ENCODE results near the gene CUEDC1. TPM values are rescaled to one million over a fixed set of nuclear protein-coding genes. Genes with fewer than 3 reads are reported as not detected.
A peak's percentile ranks its signal among the peaks of the same experiment; 100 is the strongest.

CUEDC1 gene
- total and polyA plus RNA-seq, 2 of the 13 experiments (the other 11 are each of a cell fraction or from before 2014, with no cell fraction given) = 7.4 to 12.9 TPM

- no peak for DNase-seq (ENCODE audit: low spot score)
- ATAC-seq = no peak
- no peaks in the 10 kb centered on the region for H3K36me3 ChIP-seq (replicated peaks in 1 of 2; ENCODE audit: control insufficient read depth in 1 of 2, insufficient read depth in 2 of 2, low read length in 2 of 2)
- no peaks in the 10 kb centered on the region for H3K27me3 ChIP-seq (ENCODE audit: control insufficient read depth in 1 of 2, insufficient read depth in 2 of 2, low read length in 2 of 2)
- FAIRE-seq = no peak
- no peaks in the 10 kb centered on the region for H3K79me2 ChIP-seq (ENCODE audit: insufficient read depth, low read length)
- no peak overlapping the region for H3K9ac ChIP-seq (ENCODE audit: insufficient read depth, low read depth, low read length)
- H3K9me3 ChIP-seq (ENCODE audit: low read length) = no peaks in the 10 kb centered on the region
- H3K27ac ChIP-seq (ENCODE audit: extremely low read length, insufficient read depth, low read length) = no peak overlapping the region
- TF ChIP-seq KLF12 (CRISPR knock-in tag; IDR thresholded peaks at IDR 0.05; ENCODE audit: borderline replicate concordance) = no peak
- TF ChIP-seq ARID2 (CRISPR knock-in tag; IDR thresholded peaks at IDR 0.05; ENCODE audit: borderline replicate concordance) = no peak
- ChIA-PET CTCF (ENCODE audit: low intra/inter-chr PET ratio, low total read pairs) (no interaction called here), POLR2A (interaction anchor here (1.2 to 7.7 kb wide), 5 partner anchors 16 to 205 kb away, joined by 3 to 89 read pairs (median 19); partner anchors contain the start of genes MRPS23 and SRSF1)
- no peak overlapping the region for H3K4me3 ChIP-seq (replicated peaks in 1 of 3; ENCODE audit: insufficient read depth in 1 of 3, low read depth in 2 of 3, low read length in 3 of 3)
- H2AFZ ChIP-seq (ENCODE audit: low read length) = no peak overlapping the region
- intact Hi-C loops (cut with micrococcal nuclease; ENCODE audit: unreplicated experiment) (no loop called here), in situ Hi-C loops (cut with HindIII; ENCODE audit: extremely low pct_ligation_motif_present, low pct_unique_long_range_greater_than_20kb) (no loop called here)
- H4K20me1 ChIP-seq (ENCODE audit: insufficient read depth, low read length) = no peaks in the 10 kb centered on the region
- H3K4me2 ChIP-seq (ENCODE audit: low read depth, low read length) = no peak overlapping the region
- BruUV-seq (replicated peaks) = no TSS peak
- H3K4me1 ChIP-seq (ENCODE audit: insufficient read depth, low read length) = peaks cover 83% of the 10 kb centered on the region
- WGBS (ENCODE audit: low lambda C conversion rate) = 89% methylated on average over 9 of the region's 9 CpGs
Observed at GRCh38 chr17:57877803-57878377, 77.3 kb downstream of the CUEDC1 start.

- intact Hi-C loops (cut with micrococcal nuclease; ENCODE audit: unreplicated experiment) = no loop called here
- H3K36me3 ChIP-seq (replicated peaks in 1 of 2; ENCODE audit: control insufficient read depth in 1 of 2, insufficient read depth in 2 of 2, low read length in 2 of 2) = no peaks in the 10 kb centered on the region; a peak in 1 of 5 replicates
- WGBS (ENCODE audit: low lambda C conversion rate) = 67% methylated on average over 2 of the region's 2 CpGs
Observed at GRCh38 chr17:57876866-57877237, 78.4 kb downstream of the CUEDC1 start.

More at GRCh38 chr17:57876866-57877237, 78.4 kb downstream of the CUEDC1 start:
- CTCF ChIA-PET (ENCODE audit: low intra/inter-chr PET ratio, low total read pairs) = no interaction called here
- in situ Hi-C loops (cut with HindIII; ENCODE audit: extremely low pct_ligation_motif_present, low pct_unique_long_range_greater_than_20kb) = no loop called here
- DNase-seq (ENCODE audit: low spot score) (no peak), FAIRE-seq (no peak), ATAC-seq (no peak)
- Histone ChIP-seq H3K9ac (ENCODE audit: insufficient read depth, low read depth, low read length) (no peak overlapping the region), H3K4me2 (ENCODE audit: low read depth, low read length) (no peak overlapping the region), H2AFZ (ENCODE audit: low read length) (no peak overlapping the region), H3K79me2 (ENCODE audit: insufficient read depth, low read length) (no peaks in the 10 kb centered on the region), H3K27me3 (ENCODE audit: control insufficient read depth in 1 of 2, insufficient read depth in 2 of 2, low read length in 2 of 2) (no peaks in the 10 kb centered on the region), H3K9me3 (ENCODE audit: low read length) (no peaks in the 10 kb centered on the region), H4K20me1 (ENCODE audit: insufficient read depth, low read length) (no peaks in the 10 kb centered on the region), H3K4me1 (ENCODE audit: insufficient read depth, low read length) (peaks cover 81% of the 10 kb centered on the region), H3K27ac (ENCODE audit: extremely low read length, insufficient read depth, low read length) (no peak overlapping the region), H3K4me3 (replicated peaks in 1 of 3; ENCODE audit: insufficient read depth in 1 of 3, low read depth in 2 of 3, low read length in 3 of 3) (no peak overlapping the region)
- POLR2A ChIA-PET = interaction anchor here (0.9 to 7.7 kb wide), 4 partner anchors 15 to 110 kb away, joined by 3 to 89 read pairs (median 10); partner anchors contain the start of gene MRPS23
- BruUV-seq (replicated peaks) = no TSS peak
- TF ChIP-seq ZNF567 (CRISPR knock-in tag; IDR thresholded peaks at IDR 0.05; ENCODE audit: borderline replicate concordance) (no peak), ZFX (CRISPR knock-in tag; IDR thresholded peaks at IDR 0.05; ENCODE audit: low read depth) (0 out of 2 replicates have a peak, but pooled peaks have one; percentile 3), ZNF768 (CRISPR knock-in tag; IDR thresholded peaks at IDR 0.05) (peak; percentile 56; the same call in 1 of the 2 replicates)

All from HepG2 (cell line).